ENCODE results near the gene MYO3B.

DNA sequence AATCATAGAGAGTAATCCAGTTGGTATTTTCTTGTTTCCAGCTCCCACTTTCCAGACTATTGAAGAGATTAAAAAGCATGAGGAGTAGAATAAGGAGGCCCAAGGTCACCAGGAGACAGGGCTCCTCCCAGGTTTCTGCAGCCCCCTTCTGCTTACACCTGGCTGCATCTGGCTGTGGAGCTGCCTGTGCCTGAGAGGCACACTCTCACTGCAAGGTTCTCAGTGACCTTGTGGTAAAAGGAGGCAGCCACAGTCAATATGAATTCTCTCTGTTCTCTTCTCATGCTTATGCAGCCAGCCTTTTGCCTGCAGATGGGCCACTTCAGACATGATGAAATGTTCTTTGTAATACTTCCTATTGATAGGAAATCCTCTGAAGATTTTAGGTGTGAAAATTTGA lies 233.7 kb downstream of the MYO3B start:
- TF ChIP-seq POLR2A (IDR thresholded peaks at IDR 0.05) = no peak
- TF ChIP-seq, protein P1, sequence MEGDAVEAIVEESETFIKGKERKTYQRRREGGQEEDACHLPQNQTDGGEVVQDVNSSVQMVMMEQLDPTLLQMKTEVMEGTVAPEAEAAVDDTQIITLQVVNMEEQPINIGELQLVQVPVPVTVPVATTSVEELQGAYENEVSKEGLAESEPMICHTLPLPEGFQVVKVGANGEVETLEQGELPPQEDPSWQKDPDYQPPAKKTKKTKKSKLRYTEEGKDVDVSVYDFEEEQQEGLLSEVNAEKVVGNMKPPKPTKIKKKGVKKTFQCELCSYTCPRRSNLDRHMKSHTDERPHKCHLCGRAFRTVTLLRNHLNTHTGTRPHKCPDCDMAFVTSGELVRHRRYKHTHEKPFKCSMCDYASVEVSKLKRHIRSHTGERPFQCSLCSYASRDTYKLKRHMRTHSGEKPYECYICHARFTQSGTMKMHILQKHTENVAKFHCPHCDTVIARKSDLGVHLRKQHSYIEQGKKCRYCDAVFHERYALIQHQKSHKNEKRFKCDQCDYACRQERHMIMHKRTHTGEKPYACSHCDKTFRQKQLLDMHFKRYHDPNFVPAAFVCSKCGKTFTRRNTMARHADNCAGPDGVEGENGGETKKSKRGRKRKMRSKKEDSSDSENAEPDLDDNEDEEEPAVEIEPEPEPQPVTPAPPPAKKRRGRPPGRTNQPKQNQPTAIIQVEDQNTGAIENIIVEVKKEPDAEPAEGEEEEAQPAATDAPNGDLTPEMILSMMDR (IDR thresholded peaks at IDR 0.05) = no peak

Measured in prostate gland (tissue), 2 donors.